ENCODE measurements around the gene DGAT2.
"Not testable (repeated sequence)": the region's sequence is repeated elsewhere in the genome, so short reads cannot be mapped to it uniquely, and the experiment has no call there.

Gene DGAT2

DNA sequence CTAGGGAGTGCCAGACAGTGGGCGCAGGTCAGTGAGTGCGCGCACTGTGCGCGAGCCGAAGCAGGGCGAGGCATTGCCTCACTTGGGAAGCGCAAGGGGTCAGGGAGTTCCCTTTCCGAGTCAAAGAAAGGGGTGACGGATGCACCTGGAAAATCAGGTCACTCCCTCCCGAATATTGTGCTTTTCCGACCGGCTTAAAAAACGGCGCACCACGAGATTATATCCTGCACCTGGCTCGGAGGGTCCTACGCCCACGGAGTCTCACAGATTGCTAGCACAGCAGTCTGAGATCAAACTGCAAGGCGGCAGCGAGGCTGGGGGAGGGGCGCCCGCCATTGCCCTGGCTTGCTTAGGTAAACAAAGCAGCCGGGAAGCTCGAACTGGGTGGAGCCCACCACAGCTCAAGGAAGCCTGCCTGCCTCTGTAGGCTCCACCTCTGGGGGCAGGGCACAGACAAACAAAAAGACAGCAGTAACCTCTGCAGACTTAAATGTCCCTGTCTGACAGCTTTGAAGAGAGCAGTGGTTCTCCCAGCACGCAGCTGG is 19.8 kb upstream of the DGAT2 start:
- not testable (repeated sequence) for DNase-seq (ENCODE audit: low read depth in 1 of 2, low spot score in 1 of 2)

DNA sequence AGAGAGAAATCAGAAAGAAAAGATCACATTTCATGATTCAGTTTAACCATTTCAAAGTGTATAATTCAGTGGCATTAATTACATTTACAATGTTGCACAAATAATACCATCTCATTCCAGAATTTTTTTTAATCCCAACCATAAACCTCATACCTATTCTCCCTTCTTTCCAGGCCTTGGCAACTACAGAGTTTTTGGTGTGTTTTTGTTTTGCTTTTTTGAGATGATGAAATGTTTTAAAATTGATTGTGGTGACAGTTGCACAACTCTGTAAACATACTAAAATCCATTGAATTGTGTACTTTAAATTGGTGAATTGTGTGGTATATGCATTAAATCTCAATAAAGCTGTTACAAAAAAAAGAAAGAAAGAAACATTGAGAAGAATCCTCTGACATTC is 13.6 kb upstream of the DGAT2 start:
- DNase-seq (ENCODE audit: low read depth in 1 of 2, low spot score in 1 of 2), result not testable (repeated sequence)

DNA sequence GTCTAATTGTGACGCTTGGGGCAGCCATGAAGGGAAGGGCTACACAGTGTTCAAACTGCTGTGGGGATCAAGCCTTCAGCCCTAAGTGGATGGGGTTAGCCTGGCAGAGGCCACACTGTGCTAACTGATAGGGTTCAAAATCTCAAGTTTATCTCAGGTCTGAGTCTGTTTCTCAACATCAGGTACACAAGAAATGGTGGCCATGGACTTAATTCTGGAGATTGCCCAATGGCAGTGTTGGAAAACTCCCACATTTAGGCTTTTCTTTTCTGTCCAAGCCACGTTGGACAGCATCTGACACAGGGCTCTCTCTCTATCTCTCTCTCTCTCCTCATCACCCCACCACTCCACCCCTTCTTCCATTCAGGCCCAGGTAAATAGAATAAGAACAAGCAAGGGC is 10.9 kb upstream of the DGAT2 start:
- DNase-seq (ENCODE audit: low read depth in 1 of 2, low spot score in 1 of 2), result no peak

DNA sequence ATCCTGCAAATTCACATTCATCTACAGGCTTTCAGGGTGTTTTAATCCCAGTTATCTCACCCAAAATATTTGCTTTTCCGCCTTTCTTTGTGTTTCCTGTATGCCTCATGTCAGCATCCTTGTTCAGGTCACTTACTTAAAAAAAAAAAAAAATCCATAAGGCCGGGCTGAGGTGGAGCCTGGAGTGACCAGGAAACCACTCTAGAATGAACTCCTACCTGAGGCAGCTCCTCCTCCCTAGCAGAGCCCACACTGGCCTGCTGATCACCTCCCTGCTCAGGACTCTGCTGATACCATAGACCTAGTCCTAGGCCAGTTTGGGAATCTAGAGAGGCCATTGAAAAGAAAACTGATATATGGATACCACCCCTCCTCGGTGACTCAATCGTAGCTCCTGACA is 8.7 kb upstream of the DGAT2 start:
- no peak for DNase-seq (ENCODE audit: low read depth in 1 of 2, low spot score in 1 of 2)

DNA sequence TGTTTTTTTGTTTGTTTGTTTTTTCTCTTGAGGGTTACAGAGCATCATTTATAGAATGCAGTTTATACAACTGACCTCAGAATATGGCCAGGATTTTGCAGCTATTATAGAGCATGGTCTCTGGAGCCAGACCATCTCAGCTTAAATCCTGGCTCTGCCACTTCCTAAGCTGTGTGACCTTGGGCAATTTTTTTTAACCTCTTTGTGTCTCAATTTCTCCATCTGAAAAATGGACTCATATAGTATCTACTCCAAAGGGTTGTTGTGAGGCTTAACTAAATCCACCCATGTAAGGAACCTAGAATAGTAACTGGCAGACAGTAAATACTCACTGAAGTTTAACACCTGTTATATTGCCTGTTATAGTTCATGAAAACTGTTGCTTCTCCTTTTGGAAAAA is 8.3 kb upstream of the DGAT2 start:
- DNase-seq (ENCODE audit: low read depth in 1 of 2, low spot score in 1 of 2), result no peak

DNA sequence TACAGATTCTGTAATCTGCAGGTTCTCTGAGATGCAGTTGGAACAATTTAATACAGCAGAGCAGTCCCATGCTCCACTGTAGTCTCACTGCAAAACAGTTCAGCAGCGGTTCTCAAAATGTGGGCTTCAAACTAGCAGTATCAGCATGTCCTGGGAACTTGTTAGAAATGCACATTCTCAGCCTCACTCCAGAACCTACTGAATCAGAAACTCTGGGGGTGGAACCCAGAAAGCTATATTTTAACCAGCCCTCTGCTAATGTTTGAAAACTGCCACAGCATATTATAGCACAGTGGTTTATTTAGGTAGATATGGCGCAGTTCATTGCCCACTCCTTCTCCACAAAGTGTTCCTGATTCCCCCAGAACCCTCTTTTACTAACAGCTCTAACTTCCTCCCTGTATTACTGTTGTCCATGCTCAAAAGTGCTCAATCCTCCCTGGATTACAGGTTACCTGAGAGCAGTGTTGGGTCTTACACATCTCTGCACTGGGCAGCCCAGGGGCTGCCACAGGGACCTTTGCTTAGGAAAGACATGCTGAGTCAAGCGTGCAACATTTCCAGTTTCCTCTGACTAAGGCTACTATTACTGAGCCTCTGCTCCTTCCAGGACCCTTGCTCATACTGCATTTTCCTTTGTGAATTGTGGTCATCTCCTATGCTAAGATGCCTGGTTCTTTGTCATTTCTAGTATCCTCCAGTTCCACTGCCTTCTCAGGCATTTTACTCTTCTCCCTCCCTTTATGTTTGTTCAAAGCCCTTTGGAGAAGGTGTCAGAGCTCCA is 7.7 kb upstream of the DGAT2 start:
- DNase-seq (ENCODE audit: low read depth in 1 of 2, low spot score in 1 of 2), result no peak

DNA sequence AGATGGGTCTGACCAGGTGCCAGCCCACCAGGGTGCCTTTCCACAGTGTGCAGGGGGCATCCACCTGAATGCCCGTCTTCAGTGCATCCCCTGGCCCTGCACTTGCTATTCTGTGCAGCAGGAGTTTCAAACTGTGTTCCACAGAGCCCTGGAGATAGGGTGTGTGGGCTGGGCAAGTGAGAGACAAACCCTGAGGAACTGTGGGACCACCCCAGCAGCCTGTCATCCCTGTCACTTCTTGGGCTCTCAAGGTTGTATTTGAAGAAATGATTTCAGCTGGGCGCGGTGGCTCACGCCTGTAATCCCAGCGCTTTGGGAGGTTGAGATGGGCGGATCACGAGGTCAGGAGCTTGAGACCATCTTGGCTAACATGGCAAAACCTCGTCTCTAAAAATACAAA is 6.4 kb upstream of the DGAT2 start:
- DNase-seq (ENCODE audit: low read depth in 1 of 2, low spot score in 1 of 2), result no peak

DNA sequence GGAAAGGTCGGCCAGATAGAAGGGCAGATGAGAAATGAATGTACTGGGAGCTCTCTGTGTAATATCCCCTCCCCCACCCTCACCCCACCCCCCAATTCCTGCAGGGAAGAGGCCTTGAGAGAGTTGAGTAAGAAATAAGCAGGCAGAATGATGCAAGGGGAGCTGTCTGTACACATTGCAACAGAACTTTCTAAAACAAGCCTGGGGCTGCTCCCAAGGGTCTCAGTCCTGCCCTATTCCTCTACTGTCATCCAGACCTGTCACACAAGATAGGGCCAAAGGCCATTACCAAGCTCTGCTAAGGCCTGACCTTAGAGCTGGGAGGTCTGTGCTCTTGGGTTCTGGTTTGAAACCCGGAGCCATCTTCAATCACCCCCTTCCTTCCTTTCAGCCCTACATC is 5.7 kb upstream of the DGAT2 start:
- no peak for DNase-seq (ENCODE audit: low read depth in 1 of 2, low spot score in 1 of 2)

DNA sequence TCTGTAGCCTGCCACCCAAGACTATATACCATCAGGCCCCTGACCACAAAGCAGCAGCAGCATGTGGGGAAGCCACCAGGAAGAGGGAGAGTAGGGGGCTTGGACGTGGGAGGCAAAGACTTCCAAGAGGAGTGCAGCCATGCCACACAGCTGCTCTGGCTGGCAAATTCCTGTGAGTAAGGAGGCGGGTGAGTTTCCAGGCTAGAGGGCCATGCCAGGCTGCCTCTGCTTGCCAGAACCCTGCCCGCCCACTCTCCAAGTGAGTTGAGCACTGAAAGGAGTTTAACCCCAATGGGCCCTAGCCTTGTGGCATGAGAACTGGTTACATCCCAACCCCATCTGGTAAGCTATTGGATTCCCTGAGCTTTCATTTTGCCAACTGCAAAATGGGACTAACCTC is 4.7 kb upstream of the DGAT2 start:
- DNase-seq (ENCODE audit: low read depth in 1 of 2, low spot score in 1 of 2), result no peak

DNA sequence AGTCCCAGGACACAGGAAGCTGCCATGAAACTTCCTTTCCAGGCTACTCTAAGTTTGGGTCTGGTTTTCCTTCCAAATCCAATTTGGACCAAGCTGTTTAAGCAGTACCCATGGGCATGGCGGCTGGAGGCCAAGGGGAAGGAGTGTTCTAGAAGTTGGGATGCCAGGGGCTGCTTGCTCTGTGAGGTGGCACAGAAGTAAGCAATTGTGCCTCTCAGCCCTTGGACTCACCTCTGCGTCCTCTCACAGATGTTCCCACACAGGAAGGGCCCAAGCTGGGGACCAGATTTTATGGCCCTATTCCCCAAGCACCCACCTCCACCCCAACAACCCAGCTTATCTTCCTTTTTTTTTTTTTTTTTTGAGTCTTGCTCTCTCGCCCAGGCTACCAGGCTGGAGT is 3.5 kb upstream of the DGAT2 start:
- no peak for DNase-seq (ENCODE audit: low read depth in 1 of 2, low spot score in 1 of 2)

DNA sequence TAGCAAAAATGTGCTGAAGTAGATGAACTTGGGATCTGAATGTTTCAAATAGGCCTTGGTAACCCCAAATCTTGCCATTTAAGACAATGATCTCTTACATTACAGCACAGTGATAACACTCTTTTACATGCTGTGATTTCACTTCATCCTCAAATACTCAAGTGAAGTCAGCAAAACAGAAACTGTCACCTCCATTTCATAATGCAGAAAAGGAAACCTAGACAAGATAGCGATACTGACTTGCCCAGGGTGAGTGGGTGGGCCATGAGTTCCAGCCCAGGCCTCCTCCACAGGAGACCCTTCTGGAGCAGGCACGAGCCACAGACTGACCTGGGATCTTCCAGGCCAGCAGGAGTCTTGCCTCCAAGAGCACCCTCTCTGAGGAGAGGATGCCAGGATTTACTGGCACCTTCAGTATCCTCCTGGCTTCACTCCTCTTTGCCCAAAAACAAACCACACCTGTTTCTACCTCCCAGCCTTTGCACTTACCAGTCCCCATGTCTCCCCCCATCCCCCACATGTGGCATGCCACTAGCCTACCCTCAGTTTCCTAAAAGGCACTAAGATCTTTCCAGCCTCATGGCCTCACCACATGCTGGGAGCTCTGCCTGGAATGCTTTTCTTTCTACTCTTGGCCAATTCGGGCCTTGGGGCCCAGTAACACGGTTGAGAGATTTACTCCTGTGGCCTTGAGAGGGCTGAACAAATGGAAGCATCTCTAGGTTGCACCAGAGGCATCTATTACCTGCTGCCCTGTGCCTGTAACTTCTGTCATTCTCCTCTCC is 1.9 kb upstream of the DGAT2 start:
- DNase-seq (ENCODE audit: low read depth in 1 of 2, low spot score in 1 of 2), result no peak

DNA sequence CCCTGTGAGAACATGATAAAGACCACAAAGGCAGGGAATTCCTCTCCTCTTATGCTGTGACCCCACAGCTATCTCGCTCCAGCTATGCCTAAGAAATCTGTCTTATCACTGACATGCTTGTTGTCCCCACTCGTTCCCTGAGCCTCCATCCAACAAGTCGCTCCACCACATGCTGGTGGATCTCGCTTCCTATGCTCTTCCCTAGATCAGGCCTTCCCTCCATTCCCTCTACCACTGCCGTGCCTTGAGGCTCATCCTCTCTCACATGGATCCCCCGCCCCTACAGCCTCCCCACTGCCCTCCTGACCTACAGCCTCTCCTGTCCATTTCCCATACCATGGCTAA is 1.4 kb upstream of the DGAT2 start:
- no peak for DNase-seq (ENCODE audit: low read depth in 1 of 2, low spot score in 1 of 2)

DNA sequence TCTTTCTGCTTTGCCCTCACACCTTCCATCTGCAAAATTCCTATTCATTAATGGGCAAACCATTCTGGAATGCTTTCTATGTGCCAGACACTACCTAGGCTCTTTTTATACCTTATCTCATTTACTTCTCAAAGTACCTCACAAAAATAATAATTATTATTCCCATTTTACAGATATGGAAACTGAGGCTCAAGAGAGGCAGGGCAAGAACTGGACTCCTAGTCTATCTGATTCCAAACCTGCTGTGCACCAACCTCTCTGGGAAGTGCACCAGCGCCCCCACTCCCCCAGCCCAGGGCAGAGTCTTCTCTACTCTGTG is 826 bp upstream of the DGAT2 start:
- DNase-seq (ENCODE audit: low read depth in 1 of 2, low spot score in 1 of 2), result no peak

DNA sequence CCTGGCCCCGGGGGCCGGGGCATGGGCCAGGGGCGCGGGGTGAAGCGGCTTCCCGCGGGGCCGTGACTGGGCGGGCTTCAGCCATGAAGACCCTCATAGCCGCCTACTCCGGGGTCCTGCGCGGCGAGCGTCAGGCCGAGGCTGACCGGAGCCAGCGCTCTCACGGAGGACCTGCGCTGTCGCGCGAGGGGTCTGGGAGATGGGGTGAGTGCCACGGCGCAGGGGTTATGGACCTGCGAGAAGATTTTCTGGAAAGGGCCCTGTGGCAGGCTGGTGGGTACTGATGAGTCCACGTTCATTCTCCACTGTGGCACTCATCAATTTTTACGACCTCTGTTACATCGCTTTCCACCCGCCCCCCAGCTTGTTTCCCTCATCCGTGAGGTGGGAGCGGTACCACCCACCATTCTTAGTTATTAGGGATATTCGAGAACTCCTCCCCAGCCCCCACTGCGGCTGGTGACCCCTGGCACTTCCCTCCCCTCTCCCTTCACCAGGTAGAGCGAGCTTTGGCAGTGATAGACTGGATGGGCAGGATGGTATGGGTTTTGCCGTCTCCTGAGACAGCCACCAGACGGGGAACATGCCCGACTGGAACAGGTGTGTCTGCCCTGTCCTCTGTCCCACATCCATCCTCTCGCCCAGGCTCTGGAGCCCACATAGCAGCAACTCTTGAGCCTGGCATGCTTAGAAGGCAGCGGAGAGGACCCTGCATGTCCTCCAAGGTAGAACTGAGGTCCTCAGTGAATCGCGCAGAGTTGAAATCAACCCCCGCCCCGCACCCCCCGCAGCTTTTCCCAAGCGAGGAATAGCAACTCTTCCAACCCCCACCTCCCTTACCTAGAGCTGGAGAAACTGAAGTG is 562 bp downstream of the DGAT2 start:
- no peak for DNase-seq (ENCODE audit: low read depth in 1 of 2, low spot score in 1 of 2)

DNA sequence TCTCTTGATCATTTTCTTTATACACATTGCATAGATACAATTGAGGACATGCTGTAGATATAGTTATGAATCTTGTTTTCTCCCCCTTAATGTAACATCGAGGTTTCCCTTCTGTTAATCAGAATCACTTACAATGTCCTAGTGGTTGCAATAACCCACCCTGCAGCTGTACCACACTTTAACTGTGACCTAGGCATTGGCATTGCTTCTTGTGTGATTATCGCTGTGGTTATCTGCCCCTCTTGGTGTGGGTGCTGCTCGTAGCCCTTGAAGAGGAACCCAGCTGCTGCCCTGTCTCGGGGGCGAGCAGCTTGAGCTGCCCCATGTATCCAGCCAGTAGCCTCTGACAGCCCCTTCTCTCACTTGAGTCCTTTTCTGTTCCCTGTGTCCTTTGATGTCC is 1.5 kb downstream of the DGAT2 start:
- no peak for DNase-seq (ENCODE audit: low read depth in 1 of 2, low spot score in 1 of 2)

DNA sequence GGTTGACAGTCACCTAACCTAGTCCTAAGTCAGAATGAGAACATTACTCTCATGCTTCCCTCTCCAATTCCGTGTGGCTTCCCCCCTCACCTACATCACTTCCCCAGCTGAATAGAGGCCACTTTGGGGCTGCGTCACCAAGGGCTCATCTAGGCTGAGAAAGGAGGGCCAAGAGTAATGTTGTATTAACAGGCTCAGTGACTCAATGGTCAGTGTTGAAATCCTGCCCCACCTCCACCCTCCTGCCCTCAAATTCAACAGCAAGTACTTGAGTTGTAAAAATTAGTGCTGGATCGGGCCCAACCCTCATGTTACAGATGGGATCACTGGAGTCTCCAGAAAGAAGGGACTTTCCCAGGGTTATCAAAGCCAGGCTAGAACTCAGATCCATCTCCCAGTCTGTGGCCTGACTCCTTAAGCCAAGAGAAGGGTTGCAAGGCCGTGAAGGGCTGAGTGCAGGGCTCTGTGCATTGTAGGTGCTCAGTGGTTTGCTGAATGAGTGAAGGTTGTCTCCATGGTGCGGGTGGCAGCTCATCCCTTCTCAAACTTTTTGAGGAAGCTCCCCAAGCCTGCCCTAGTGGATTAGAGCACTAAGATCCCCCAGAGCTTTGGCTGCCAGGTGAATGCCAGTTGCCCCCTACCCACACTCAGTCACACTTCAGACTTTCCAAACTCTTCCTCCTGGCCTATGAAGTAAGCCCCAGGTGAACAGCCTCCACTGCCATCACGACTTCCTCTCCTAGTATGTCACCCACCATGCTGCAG is 3.2 kb downstream of the DGAT2 start:
- DNase-seq (ENCODE audit: low read depth in 1 of 2, low spot score in 1 of 2), result no peak

DNA sequence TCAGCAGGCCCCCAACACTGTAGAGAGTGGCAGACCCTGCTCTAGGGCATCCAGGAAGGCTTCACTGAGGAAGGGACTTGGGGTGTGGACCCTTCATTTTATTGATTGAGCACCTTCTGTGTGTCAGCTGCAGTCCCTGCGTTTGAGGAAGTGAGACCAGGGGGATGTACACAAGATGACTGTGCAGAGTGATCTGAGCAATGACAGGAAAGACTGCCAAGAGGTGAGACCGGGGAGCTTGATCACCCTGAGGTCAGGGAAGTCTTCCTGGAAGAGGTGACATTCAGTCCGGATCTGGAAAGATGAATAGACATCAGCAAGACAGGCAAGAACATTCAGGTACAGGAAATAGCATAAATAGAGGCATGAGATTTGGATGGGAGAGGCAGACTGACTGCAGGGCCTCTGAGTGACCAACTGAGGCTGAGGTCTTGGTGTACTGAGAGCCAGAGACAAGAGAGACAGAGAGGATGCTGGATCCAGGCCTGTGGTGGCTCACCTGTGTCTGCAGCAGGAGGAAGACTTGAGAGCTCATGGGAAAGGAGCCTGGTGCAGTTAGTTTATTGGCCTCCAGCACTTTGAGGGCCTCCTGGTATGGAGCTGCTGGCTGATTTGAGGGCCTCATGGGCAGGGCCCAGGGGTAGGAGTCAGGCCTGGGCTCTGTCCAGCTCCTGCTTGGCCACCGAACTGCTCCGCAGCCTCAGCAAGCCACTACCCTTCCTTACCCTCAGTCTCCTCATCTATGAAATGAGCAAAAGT is 5.2 kb downstream of the DGAT2 start:
- no peak for DNase-seq (ENCODE audit: low read depth in 1 of 2, low spot score in 1 of 2)

DNA sequence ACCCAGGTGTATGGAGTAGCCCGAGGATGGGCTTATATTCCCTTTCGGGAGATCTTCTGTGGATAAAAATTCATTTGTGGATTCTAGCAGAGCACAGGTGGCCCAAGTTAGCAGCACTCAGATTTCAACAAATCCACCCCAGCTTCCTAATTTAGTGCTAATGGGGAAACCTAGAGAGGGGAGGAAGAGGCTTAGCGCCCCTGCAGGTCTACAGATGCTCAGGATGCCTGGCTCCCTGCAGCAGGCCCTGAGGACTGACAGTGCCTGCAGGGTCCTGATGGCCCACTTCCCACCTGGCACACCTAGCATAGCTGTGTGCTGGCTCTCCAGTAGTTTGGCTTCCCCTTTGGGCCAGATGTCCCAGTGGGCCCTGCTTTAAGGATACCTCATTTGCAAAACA is 6.5 kb downstream of the DGAT2 start:
- no peak for DNase-seq (ENCODE audit: low read depth in 1 of 2, low spot score in 1 of 2)

DNA sequence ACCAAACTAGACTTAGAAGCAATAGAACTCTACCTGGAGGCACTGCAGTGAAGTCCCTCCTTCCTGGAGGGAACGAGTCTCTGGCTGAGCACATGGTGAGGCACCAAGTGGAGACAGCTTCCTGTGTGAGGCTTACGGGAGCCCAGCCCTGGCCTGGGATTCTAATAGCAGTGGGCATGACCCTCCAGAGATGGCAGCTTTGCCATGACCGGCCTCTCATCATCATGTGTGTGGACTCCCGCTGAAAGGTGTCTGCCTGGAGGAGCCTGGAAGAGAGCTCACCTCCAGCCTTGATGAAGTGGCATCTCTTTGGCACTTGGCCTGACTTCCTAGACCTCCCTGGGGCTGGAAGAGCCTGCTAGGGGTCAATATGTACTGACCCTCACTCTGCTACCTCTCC is 8.0 kb downstream of the DGAT2 start:
- DNase-seq (ENCODE audit: low read depth in 1 of 2, low spot score in 1 of 2), result no peak

DNA sequence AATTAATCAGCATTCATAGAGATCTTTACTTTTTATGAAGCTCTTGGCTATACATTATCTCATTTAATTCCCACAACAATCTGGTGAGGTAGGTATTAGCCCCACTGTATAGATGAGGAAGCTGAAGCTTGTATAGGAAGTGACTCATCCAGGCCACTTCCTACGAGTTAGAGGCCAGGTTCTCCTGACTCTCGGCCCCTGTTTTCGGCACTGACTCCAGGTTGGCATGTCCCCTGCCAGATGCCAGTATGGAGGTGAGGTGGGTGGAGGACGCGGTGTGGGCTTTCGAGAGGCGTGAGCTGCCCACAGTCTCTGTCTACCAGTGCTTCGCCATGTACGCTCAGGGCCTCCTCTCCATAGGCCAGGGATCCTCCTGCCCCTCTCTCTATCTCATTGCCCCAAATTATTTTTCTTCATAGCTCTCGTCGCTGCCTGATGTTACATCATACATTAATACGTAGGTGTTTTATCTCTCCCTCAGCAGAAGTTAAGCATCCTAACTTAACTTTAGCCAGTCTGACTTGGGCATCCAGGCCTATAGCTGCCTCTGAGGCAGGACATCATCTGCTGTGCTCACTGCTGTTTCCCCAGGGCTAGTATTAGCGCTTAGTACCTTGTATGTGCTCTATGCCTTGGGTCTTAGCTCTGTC is 9.0 kb downstream of the DGAT2 start:
- no peak for DNase-seq (ENCODE audit: low read depth in 1 of 2, low spot score in 1 of 2)

Measured in activated CD4-positive, alpha-beta T cell treated with anti-CD3 and anti-CD28 coated beads, Interleukin-2, amount 50 U/mL, for 24 hours (primary cell).